Effector memory CD8-positive, alpha-beta T cell (primary cell): ENCODE data around the gene ACSM5.

Experiments used
- ATAC-seq: fragments of 150-1000 bp; cut with Tn5 transposase; replicated peaks from 2 replicates; pipeline ENCODE4 v1.10.0; 2021; ENCODE audit warnings: mild to moderate bottlenecking, moderate library complexity
- DNase-seq, 3 experiments: peaks; one replicate each; pipeline ENCODE4 v3.0.0; 2021
- H3K27ac Mint-ChIP-seq, 2 donors: one replicate each; pipeline ENCODE4 v1.8.0; 2022; ENCODE audit warnings: mild to moderate bottlenecking in 2 of 2, mixed read lengths in 2 of 2, moderate library complexity in 2 of 2
- H3K27me3 Mint-ChIP-seq, 2 donors: one replicate each; pipeline ENCODE4 v1.8.0; 2022; ENCODE audit warnings: mixed read lengths in 2 of 2
- H3K36me3 Mint-ChIP-seq: one replicate; pipeline ENCODE4 v1.8.0; 2022; ENCODE audit warnings: mild to moderate bottlenecking, moderate library complexity, mixed read lengths; ENCODE audit not compliant: insufficient read depth
- H3K4me1 Mint-ChIP-seq, 2 donors: one replicate each; pipeline ENCODE4 v1.8.0; 2022; ENCODE audit warnings: low read depth in 2 of 2, mixed read lengths in 2 of 2
- H3K4me3 Mint-ChIP-seq, 2 donors: one replicate each; pipeline ENCODE4 v1.8.0; 2022; ENCODE audit warnings: mild to moderate bottlenecking in 2 of 2, mixed read lengths in 2 of 2, moderate library complexity in 2 of 2
- H3K9me3 Mint-ChIP-seq, 2 donors: one replicate each; pipeline ENCODE4 v1.8.0; 2022; ENCODE audit warnings: mixed read lengths in 2 of 2
- total RNA-seq, 9 experiments: gene quantifications; one replicate each; lab custom pipeline; 2026; lab: John Stamatoyannopoulos, UW

ACSM5 gene
- 0 reads per million in 9 experiments for total RNA-seq

GRCh38 chr16:20409398-20410120, at the start of gene ACSM5:
Gene ACSM5 (plus strand): TSS chr16:20409534. CDS start chr16:20411485, 1,951 bp downstream.
- Mint-ChIP-seq H3K4me1 (peaks cover 0 to 3% of the 10 kb centered on the region in 2 donors), H3K27ac (no peak within 1 kb of the TSS), H3K36me3 (no peaks in the 10 kb centered on the region)

GRCh38 chr16:20359997-20360396, 49.3 kb upstream of the ACSM5 start:
- H3K27ac Mint-ChIP-seq, result no peak overlapping the region
- peaks cover 0 to 5% of the 10 kb centered on the region in 2 donors for H3K9me3 Mint-ChIP-seq
- H3K4me3 Mint-ChIP-seq, result no peak overlapping the region
- no peak for ATAC-seq
- DNase-seq, result no peak
- H3K27me3 Mint-ChIP-seq, result peaks cover 19 to 36% of the 10 kb centered on the region in 2 donors
- H3K36me3 Mint-ChIP-seq, result no peaks in the 10 kb centered on the region
- H3K4me1 Mint-ChIP-seq, result no peaks in the 10 kb centered on the region

More at GRCh38 chr16:20409398-20410120, at the start of gene ACSM5:
- DNase-seq (no peak), ATAC-seq (no peak)
- no peaks in the 10 kb centered on the region for H3K9me3 Mint-ChIP-seq
- H3K27me3 Mint-ChIP-seq, result peaks cover 9 to 24% of the 10 kb centered on the region in 2 donors
- no peak within 1 kb of the TSS for H3K4me3 Mint-ChIP-seq

- Mint-ChIP-seq H3K4me3 (no peak overlapping the region), H3K27ac (no peak overlapping the region), H3K4me1 (no peaks in the 10 kb centered on the region), H3K27me3 (peaks cover 21 to 32% of the 10 kb centered on the region in 2 donors), H3K36me3 (no peaks in the 10 kb centered on the region), H3K9me3 (peaks cover 0 to 4% of the 10 kb centered on the region in 2 donors)
- ATAC-seq (no peak), DNase-seq (no peak)
Observed at GRCh38 chr16:20363191-20363590, 46.1 kb upstream of the ACSM5 start.

GRCh38 chr16:20364051-20364450, 45.3 kb upstream of the ACSM5 start:
- Mint-ChIP-seq H3K27ac (no peak overlapping the region), H3K4me1 (no peaks in the 10 kb centered on the region), H3K27me3 (peaks cover 22 to 35% of the 10 kb centered on the region in 2 donors), H3K36me3 (no peaks in the 10 kb centered on the region), H3K9me3 (peaks cover 0 to 4% of the 10 kb centered on the region in 2 donors), H3K4me3 (no peak overlapping the region)
- ATAC-seq (no peak), DNase-seq (no peak)

- peaks cover 0 to 2% of the 10 kb centered on the region in 2 donors for H3K9me3 Mint-ChIP-seq
- H3K4me3 Mint-ChIP-seq, result no peak overlapping the region
- DNase-seq, result no peak
- no peaks in the 10 kb centered on the region for H3K36me3 Mint-ChIP-seq
- no peaks in the 10 kb centered on the region for H3K4me1 Mint-ChIP-seq
- peaks cover 15 to 19% of the 10 kb centered on the region in 2 donors for H3K27me3 Mint-ChIP-seq
- ATAC-seq, result no peak
- no peak overlapping the region for H3K27ac Mint-ChIP-seq
Observed at GRCh38 chr16:20369452-20370054, 39.8 kb upstream of the ACSM5 start.

- H3K9me3 Mint-ChIP-seq, result no peaks in the 10 kb centered on the region
- ATAC-seq (no peak), DNase-seq (no peak)
- peaks cover 19 to 20% of the 10 kb centered on the region in 2 donors for H3K27me3 Mint-ChIP-seq
- H3K27ac Mint-ChIP-seq, result no peak overlapping the region
- H3K4me1 Mint-ChIP-seq, result no peaks in the 10 kb centered on the region
- H3K36me3 Mint-ChIP-seq, result no peaks in the 10 kb centered on the region
- no peak overlapping the region for H3K4me3 Mint-ChIP-seq
Observed at GRCh38 chr16:20372701-20373100, 36.6 kb upstream of the ACSM5 start.

- DNase-seq (no peak), ATAC-seq (no peak)
- Mint-ChIP-seq H3K4me1 (no peaks in the 10 kb centered on the region), H3K36me3 (no peaks in the 10 kb centered on the region), H3K4me3 (no peak overlapping the region), H3K27me3 (peaks cover 12 to 22% of the 10 kb centered on the region in 2 donors), H3K9me3 (no peaks in the 10 kb centered on the region), H3K27ac (no peak overlapping the region)
Observed at GRCh38 chr16:20377181-20377580, 32.2 kb upstream of the ACSM5 start.

GRCh38 chr16:20380782-20381181, 28.6 kb upstream of the ACSM5 start:
- Mint-ChIP-seq H3K4me3 (no peak overlapping the region), H3K27ac (no peak overlapping the region), H3K9me3 (no peaks in the 10 kb centered on the region), H3K27me3 (peaks cover 10 to 19% of the 10 kb centered on the region in 2 donors), H3K4me1 (peaks cover 0 to 3% of the 10 kb centered on the region in 2 donors), H3K36me3 (no peaks in the 10 kb centered on the region)
- DNase-seq (no peak), ATAC-seq (no peak)

- Mint-ChIP-seq H3K27ac (no peak overlapping the region), H3K9me3 (no peaks in the 10 kb centered on the region), H3K27me3 (peaks cover 16 to 21% of the 10 kb centered on the region in 2 donors), H3K4me3 (no peak overlapping the region), H3K36me3 (no peaks in the 10 kb centered on the region), H3K4me1 (peaks cover 0 to 3% of the 10 kb centered on the region in 2 donors)
- no peak for DNase-seq
- ATAC-seq, result no peak
Observed at GRCh38 chr16:20382202-20382948, 27.0 kb upstream of the ACSM5 start.

GRCh38 chr16:20383106-20384029, 26.0 kb upstream of the ACSM5 start:
- DNase-seq (peak; percentile 5 to 28 (median 6)), ATAC-seq (peak; percentile 52)
- H3K27ac Mint-ChIP-seq, result no peak overlapping the region
- no peaks in the 10 kb centered on the region for H3K36me3 Mint-ChIP-seq
- peaks cover 0 to 3% of the 10 kb centered on the region in 2 donors for H3K4me1 Mint-ChIP-seq
- no peaks in the 10 kb centered on the region for H3K9me3 Mint-ChIP-seq
- peaks cover 16 to 21% of the 10 kb centered on the region in 2 donors for H3K27me3 Mint-ChIP-seq
- no peak overlapping the region for H3K4me3 Mint-ChIP-seq

- Mint-ChIP-seq H3K27me3 (peaks cover 10 to 11% of the 10 kb centered on the region in 2 donors), H3K36me3 (no peaks in the 10 kb centered on the region)
- ATAC-seq, result no peak
Observed at GRCh38 chr16:20385844-20386832, 23.2 kb upstream of the ACSM5 start.

GRCh38 chr16:20387978-20388377, 21.4 kb upstream of the ACSM5 start:
- H3K4me1 Mint-ChIP-seq, result peaks cover 0 to 3% of the 10 kb centered on the region in 2 donors
- no peak overlapping the region for H3K4me3 Mint-ChIP-seq
- peaks cover 10 to 11% of the 10 kb centered on the region in 2 donors for H3K27me3 Mint-ChIP-seq

More at GRCh38 chr16:20385844-20386832, 23.2 kb upstream of the ACSM5 start:
- Mint-ChIP-seq H3K4me1 (peaks cover 0 to 3% of the 10 kb centered on the region in 2 donors), H3K4me3 (no peak overlapping the region), H3K27ac (no peak overlapping the region), H3K9me3 (no peaks in the 10 kb centered on the region)
- peak; percentile 18 to 29 (median 28) for DNase-seq

More at GRCh38 chr16:20387978-20388377, 21.4 kb upstream of the ACSM5 start:
- no peaks in the 10 kb centered on the region for H3K36me3 Mint-ChIP-seq
- DNase-seq, result no peak
- no peaks in the 10 kb centered on the region for H3K9me3 Mint-ChIP-seq
- no peak overlapping the region for H3K27ac Mint-ChIP-seq
- ATAC-seq, result no peak
